Activated CD4-positive, alpha-beta T cell treated with anti-CD3 and anti-CD28 coated beads for 24 hours (primary cell): ENCODE data around the gene NHERF2.

ENCODE experiments used
- DNase-seq, 2 donors: peaks; one replicate each; pipeline ENCODE4 v3.0.0-alpha.2; 2020; ENCODE audit warnings: low read depth in 2 of 2

Gene NHERF2

GRCh38 chr16:2082983-2083364, 56.3 kb downstream of the NHERF2 start:
- DNase-seq: no peak

DNA sequence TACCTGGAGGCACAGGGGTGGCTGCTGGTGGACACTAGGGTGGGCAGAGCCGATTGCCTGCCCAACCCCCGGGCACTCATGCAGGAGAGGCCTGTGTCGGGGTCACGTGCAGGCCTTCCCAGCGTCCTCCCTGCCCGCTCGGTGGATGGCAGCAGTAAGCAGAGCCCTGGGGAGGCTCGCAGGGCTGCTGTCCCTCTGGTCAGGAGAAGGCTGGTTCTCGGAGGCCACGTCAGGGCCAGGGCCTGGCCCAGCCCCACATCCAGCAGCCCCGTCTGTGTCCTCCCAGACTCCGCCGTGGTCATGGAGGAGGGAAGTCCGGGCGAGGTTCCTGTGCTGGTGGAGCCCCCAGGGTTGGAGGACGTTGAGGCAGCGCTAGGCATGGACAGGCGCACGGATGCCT, 56.7 kb downstream of the NHERF2 start:
- no peak for DNase-seq

DNA sequence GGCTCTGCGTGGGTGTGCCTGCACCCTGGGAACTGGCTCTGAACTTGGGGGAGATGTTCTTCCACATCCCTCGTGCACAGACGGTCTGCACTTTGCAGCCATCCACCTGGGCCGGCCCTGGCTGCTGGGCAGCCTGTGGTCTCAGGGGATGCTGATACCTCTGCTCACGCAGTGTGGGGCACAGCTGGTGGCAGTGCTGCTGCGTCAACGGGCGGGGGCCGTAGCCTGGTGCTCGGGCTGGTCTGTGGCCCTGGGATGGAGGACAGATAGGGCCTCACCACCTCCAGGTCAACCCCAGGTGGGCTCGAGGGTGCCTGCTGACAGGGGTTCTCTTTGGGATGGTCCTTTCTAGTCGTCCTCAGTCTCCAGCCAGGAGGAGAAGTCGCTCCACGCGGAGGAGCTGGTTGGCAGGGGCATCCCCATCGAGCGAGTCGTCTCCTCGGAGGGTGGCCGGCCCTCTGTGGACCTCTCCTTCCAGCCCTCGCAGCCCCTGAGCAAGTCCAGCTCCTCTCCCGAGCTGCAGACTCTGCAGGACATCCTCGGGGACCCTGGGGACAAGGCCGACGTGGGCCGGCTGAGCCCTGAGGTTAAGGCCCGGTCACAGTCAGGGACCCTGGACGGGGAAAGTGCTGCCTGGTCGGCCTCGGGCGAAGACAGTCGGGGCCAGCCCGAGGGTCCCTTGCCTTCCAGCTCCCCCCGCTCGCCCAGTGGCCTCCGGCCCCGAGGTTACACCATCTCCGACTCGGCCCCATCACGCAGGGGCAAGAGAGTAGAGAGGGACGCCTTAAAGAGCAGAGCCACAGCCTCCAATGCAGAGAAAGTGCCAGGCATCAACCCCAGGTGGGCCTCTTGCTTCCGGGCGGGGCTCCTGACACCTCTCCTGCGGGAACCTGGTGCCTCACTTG, 57.4 kb downstream of the NHERF2 start:
- no peak for DNase-seq

DNA sequence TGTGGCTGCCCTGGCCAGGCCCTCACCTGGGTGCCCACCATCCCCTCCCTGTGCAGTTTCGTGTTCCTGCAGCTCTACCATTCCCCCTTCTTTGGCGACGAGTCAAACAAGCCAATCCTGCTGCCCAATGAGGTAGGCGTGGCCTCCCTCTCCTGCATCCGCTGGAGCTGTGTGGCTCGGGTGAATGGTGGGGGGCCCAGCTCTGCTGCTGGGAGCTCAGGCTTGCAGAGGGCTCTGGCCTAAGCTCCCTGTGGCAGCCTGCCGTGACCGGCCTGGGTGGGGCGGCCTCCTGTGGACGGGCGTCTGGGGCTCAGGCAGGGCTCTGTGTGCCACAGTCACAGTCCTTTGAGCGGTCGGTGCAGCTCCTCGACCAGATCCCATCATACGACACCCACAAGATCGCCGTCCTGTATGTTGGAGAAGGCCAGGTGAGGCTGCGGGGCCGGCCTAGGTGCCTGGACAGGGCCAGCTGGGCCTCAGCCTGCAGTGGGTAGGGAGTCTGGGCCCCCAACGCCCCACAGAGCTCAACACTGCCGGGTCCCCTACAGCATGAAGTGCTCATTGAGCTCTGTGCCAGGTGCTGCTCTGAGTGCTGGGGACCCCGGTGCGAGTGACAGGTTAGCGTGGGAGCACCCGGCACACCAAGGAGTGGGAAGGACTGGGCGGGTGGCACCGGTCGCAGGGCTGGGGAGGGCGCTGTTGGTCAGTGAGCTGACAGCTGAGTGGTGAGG, 58.4 kb downstream of the NHERF2 start:
- no peak for DNase-seq

DNA sequence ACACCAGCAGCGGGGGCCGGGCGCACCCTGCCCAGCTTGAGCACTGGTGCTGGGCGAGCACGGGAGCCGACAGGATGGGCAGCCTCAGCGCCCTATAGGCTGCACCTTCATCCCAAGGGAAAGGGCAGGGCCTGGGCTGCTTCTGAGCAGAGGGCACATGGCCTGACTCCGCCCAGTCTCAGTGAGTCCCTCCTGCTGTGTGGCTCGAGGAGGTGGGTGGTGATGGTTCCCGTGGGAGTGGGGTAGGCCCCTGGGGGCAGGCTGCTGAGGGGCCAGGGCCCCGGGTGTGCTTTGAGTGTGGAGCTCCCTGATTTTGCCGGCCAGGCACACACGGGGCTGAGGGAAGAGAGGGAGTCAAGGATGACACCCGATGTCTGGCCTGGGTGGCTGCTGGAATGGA, 59.0 kb downstream of the NHERF2 start:
- DNase-seq: no peak

DNA sequence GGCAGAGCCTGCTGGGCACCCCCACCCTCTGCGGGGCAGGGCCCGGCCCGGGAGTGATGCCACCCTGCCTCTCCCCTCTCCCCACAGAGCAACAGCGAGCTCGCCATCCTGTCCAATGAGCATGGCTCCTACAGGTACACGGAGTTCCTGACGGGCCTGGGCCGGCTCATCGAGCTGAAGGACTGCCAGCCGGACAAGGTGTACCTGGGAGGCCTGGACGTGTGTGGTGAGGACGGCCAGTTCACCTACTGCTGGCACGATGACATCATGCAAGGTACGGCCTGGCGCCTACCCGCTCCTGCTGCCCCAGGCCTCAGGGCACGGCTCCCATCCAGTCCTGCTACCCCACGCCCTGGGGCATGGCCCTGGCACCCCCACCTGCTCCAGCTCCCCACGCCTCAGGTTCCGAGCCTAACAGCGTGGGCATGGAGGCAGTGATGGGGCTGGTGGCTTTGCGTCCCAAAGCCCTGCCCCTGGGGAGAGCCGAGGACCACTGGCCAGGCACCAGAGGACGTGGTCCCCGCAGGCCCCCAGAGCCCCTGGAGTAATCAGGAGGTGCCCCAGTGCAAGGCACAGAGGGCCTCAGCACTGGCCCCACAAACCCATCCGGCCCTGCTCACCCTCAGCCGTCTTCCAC, 59.5 kb downstream of the NHERF2 start:
- no peak for DNase-seq

DNA sequence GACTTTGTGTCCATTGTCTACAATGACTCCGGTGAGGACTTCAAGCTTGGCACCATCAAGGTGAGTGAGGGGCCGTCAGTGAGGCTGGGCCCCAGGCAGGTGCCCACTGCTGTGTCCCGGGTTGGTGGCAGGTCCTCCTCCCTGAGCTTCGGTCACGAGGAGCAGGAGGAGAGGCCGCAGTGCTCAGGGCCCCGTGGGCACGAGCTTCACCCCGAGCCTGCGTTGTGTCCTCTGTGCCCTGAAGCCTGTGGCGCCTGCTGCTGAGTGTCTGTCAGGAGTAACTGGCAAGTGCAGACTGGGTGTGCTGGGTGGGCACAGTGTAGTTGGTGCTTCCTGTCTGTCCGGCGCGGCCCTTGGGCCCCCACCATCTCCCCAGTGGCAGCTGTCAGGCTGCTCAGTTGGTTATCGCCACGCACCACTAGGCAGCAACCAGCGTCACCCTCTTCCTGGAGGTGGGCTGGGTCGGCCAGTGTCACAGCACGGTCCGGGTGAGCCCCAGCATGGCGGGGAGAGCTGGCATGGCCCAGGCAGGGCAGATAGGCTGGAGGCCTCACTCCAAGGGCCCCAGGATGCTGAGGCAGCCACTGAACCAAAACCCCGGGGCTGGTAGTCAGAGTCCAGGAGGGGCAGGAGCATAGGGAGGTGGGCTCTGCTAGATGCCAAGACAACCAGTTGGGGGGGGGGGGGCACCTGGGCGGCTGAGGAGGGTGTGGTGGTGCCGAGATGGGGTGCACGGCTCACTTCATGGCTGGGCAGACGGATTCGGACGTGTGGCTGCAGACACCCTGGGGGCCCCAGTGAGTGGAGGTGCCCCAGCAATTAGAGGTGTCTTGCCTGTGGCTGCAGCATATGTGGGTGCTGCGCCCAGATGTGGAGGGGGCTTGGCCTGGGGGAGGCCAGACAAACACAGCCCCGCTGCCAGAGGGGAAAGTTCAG, 60.4 kb downstream of the NHERF2 start:
- DNase-seq: no peak

DNA sequence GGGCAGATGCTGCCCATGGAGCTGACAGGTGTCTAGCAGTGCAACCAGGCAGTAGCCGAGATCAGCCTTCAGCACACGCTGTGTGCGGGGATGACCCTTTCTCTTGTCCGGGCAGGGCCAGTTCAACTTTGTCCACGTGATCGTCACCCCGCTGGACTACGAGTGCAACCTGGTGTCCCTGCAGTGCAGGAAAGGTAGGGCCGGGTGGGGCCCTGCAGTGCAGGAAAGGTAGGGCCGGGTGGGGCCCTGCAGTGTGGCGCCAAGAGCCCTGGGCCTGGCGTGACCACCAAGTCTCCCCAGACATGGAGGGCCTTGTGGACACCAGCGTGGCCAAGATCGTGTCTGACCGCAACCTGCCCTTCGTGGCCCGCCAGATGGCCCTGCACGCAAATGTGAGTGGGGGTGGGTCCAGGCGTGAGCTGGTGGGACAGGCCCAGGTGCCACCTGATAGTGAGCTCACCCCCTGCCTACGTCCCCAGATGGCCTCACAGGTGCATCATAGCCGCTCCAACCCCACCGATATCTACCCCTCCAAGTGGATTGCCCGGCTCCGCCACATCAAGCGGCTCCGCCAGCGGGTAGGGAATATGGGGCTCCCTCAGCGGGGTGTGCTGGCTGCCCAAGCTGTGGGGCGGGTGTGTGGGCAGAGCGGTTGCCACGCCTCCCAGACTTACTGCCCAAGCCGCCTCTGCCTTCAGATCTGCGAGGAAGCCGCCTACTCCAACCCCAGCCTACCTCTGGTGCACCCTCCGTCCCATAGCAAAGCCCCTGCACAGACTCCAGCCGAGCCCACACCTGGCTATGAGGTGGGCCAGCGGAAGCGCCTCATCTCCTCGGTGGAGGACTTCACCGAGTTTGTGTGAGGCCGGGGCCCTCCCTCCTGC, 61.3 kb downstream of the NHERF2 start:
- no peak for DNase-seq
